Measurements from ENCODE around the gene RIC8B. TPM values are rescaled to one million over a fixed set of nuclear protein-coding genes. Genes with fewer than 3 reads are reported as not detected.

Gene RIC8B
- total and polyA plus RNA-seq, 4 donors, result 5.8 to 21.4 (median 12.1) TPM

DNA sequence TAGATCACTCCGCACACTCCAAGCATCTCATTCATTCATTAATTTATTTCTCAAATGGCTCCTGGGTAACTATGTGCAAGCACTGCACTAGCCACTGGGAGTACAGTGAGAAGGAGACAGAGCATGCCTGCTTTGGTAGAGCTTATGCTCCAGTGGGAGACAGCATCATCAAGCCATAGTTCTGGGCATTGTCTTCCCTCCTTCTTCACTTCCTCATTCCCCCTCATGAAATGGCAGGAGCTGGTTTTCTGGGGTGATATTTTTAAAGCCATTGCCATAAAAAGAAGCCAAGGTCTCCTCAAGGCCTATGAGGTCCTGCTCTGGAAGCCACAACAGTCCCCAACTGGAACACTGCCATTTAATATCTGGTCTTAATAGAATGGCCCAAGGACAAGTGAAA, 20.2 kb upstream of the RIC8B start:
- DNase-seq (no peak), ATAC-seq (ENCODE audit: low FRiP score) (no peak)
- Histone ChIP-seq H3K27ac (ENCODE audit: low read depth in 1 of 2, low read length in 2 of 2) (no peak overlapping the region), H3K4me1 (ENCODE audit: control insufficient read depth in 1 of 2, insufficient read depth in 2 of 2, low read length in 2 of 2) (no peaks in the 10 kb centered on the region), H3K36me3 (ENCODE audit: control insufficient read depth in 1 of 2, insufficient read depth in 2 of 2, low read length in 1 of 2) (no peaks in the 10 kb centered on the region), H3K4me3 (ENCODE audit: low read length in 2 of 2) (no peak overlapping the region), H3K9me3 (ENCODE audit: control insufficient read depth, low read length) (no peaks in the 10 kb centered on the region), H3K27me3 (ENCODE audit: control insufficient read depth in 1 of 2, insufficient read depth in 2 of 2, low read length in 1 of 2) (no peaks in the 10 kb centered on the region)
- WGBS, 2 donors, result 96 to 100% methylated on average over 1 of the region's 1 CpG
- intact Hi-C loops (cut with DNase I), result no loop called here

DNA sequence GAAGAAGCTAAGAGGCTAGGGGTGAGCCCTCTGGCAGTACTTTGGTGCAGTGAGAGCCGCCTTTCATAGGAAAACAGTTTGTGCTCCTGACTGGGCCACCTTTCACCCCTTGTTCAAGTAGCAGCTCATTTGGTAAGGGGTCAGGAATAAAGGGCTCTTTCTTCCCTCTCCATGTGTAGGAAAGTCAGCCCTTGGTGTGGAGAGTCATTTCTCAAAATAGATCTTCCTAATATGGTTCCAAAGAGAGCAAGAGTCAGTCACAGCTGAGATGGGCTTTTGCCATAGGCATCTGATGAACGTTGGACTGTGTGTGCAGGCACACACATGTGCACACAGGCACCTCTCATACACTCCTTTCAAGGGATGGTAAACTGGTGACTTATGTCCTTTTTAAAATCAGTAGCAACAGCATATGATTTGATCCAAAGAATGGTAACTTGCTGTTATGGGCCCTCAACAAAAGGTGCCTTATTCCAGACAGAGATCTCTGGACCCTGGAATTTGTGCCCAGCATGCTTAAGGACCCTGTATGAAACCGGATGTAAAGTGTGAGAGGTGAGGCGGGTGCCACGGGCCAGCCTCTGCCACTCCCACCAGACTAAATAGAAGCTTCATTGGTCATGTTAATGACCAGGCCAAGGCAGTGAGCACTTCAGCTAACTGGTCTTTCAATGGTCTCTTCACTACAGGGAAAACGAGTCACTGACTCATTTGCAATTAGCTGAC, 16.7 kb upstream of the RIC8B start:
- intact Hi-C loops (cut with DNase I), result no loop called here
- WGBS, 2 donors, result 73 to 74% methylated on average over 6 of the region's 6 CpGs
- Histone ChIP-seq H3K9me3 (ENCODE audit: control insufficient read depth, low read length) (no peaks in the 10 kb centered on the region), H3K36me3 (ENCODE audit: control insufficient read depth in 1 of 2, insufficient read depth in 2 of 2, low read length in 1 of 2) (no peaks in the 10 kb centered on the region), H3K27ac (ENCODE audit: low read depth in 1 of 2, low read length in 2 of 2) (no peak overlapping the region), H3K4me1 (ENCODE audit: control insufficient read depth in 1 of 2, insufficient read depth in 2 of 2, low read length in 2 of 2) (no peaks in the 10 kb centered on the region), H3K27me3 (ENCODE audit: control insufficient read depth in 1 of 2, insufficient read depth in 2 of 2, low read length in 1 of 2) (no peaks in the 10 kb centered on the region), H3K4me3 (ENCODE audit: low read length in 2 of 2) (no peak overlapping the region)
- no peak for DNase-seq
- ATAC-seq (ENCODE audit: low FRiP score), result peak; percentile 11

DNA sequence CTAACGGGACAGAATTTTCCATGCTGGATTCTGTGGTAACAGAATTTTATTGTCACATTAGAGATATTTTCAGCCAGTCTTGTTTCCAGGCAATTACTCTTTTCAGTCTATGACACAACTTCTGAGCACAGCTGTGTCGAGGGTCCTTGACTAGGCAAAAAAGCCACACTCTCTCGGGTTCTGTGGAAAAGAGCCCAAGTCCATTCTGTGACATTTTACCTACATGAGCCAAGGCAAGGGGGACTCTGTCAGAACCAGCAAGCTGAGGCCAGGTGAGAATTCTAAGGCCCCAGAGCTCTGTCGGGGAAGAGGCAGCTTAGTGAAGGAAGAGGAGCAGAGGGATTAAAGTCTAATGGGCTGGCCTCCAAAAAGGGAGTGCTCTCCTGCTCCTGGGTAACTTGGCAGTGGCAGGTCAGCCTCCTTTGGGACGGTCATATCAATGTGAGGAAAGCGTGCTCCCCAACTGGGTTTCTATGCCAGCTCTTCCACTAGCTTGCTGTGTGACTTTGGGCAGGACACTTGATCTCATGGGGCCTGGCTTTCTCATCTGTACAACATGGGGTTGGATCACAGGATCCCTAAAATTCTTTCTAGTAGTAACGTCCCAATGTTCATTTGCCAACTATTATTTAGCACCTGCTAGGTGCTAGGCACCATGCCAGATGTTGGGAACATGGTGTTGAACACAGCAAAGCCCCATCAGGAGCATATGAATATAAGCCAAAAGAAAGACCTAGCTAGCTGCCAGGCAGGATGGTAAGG, 16.0 kb upstream of the RIC8B start:
- H3K27ac ChIP-seq (ENCODE audit: low read depth in 1 of 2, low read length in 2 of 2), result no peak overlapping the region

DNA sequence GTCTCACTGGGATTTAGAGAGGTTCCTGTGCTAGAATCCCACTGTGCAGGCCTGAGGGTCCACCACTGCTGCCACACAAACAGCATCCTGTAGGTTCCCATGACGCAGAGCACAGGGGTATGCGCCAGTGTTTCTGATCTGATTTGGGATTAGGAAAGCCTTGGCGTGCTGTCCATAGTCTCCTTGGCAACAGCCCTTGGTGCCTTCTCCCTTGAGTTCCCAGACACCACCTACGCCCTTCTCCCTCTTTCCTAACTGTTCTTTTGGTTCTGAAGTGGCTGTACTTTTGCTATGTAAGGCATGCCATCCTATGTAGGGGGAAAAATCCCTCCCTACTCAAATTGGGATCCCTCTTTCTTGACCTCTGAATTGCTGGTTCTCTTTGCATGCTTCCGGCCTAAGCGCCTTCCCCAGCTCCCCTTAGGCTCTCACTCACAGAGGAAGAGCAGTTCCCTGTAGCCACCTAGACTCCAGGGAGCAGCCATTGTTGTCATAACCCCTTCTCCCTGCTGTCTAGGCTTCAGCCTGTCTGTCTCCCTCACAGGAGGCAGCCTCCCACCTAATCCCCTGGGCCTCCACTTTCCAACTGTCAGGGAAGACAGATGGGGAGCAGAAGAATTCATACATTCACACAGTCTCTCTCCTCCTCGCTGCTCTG, 14.8 kb upstream of the RIC8B start:
- ATAC-seq (ENCODE audit: low FRiP score) (peak; percentile 67), DNase-seq (peak in 1 of 2 donors; percentile 56)
- peak overlapping the region in 1 of 2 donors; percentile 55 for H3K27ac ChIP-seq (ENCODE audit: low read depth in 1 of 2, low read length in 2 of 2)
- 58 to 68% methylated on average over 7 of the region's 7 CpGs for WGBS, 2 donors
- no peaks in the 10 kb centered on the region for H3K4me1 ChIP-seq (ENCODE audit: control insufficient read depth in 1 of 2, insufficient read depth in 2 of 2, low read length in 2 of 2)
- no peaks in the 10 kb centered on the region for H3K27me3 ChIP-seq (ENCODE audit: control insufficient read depth in 1 of 2, insufficient read depth in 2 of 2, low read length in 1 of 2)
- H3K4me3 ChIP-seq (ENCODE audit: low read length in 2 of 2), result no peak overlapping the region
- intact Hi-C loops (cut with DNase I), result no loop called here
- no peaks in the 10 kb centered on the region for H3K9me3 ChIP-seq (ENCODE audit: control insufficient read depth, low read length)
- H3K36me3 ChIP-seq (ENCODE audit: control insufficient read depth in 1 of 2, insufficient read depth in 2 of 2, low read length in 1 of 2), result no peaks in the 10 kb centered on the region

More for the DNA sequence above, 16.0 kb upstream of the RIC8B start:
- no peak overlapping the region for H3K4me3 ChIP-seq (ENCODE audit: low read length in 2 of 2)
- ATAC-seq (ENCODE audit: low FRiP score), result no peak
- no peaks in the 10 kb centered on the region for H3K36me3 ChIP-seq (ENCODE audit: control insufficient read depth in 1 of 2, insufficient read depth in 2 of 2, low read length in 1 of 2)
- no peaks in the 10 kb centered on the region for H3K4me1 ChIP-seq (ENCODE audit: control insufficient read depth in 1 of 2, insufficient read depth in 2 of 2, low read length in 2 of 2)
- DNase-seq, result no peak
- no peaks in the 10 kb centered on the region for H3K27me3 ChIP-seq (ENCODE audit: control insufficient read depth in 1 of 2, insufficient read depth in 2 of 2, low read length in 1 of 2)
- WGBS, 2 donors, result 67 to 68% methylated on average over 7 of the region's 7 CpGs
- no peaks in the 10 kb centered on the region for H3K9me3 ChIP-seq (ENCODE audit: control insufficient read depth, low read length)
- intact Hi-C loops (cut with DNase I), result no loop called here

DNA sequence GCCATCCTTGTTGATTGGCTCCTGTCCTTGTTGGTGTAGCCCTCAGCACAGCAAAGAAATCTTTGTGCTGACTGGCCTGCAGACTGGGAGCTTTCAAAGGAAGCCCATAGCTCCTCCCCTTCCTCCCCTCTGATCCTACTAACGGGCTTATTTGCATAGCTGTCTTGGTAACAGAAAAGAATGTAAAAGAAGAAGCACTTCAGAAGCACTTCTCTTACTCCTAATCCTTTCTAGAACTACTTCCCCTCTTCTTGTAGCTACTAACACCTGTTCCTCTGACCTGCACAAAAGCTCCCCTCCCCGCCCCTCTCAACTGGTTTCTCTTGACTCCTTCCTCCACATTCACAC, 14.3 kb upstream of the RIC8B start:
- H3K4me1 ChIP-seq (ENCODE audit: control insufficient read depth in 1 of 2, insufficient read depth in 2 of 2, low read length in 2 of 2), result no peaks in the 10 kb centered on the region
- H3K4me3 ChIP-seq (ENCODE audit: low read length in 2 of 2), result no peak overlapping the region
- no peaks in the 10 kb centered on the region for H3K36me3 ChIP-seq (ENCODE audit: control insufficient read depth in 1 of 2, insufficient read depth in 2 of 2, low read length in 1 of 2)
- intact Hi-C loops (cut with DNase I), result no loop called here
- H3K27ac ChIP-seq (ENCODE audit: low read depth in 1 of 2, low read length in 2 of 2), result no peak overlapping the region
- 46 to 52% methylated on average over 2 of the region's 2 CpGs for WGBS, 2 donors
- no peaks in the 10 kb centered on the region for H3K9me3 ChIP-seq (ENCODE audit: control insufficient read depth, low read length)
- no peaks in the 10 kb centered on the region for H3K27me3 ChIP-seq (ENCODE audit: control insufficient read depth in 1 of 2, insufficient read depth in 2 of 2, low read length in 1 of 2)
- DNase-seq (peak in 1 of 2 donors; percentile 49), ATAC-seq (ENCODE audit: low FRiP score) (no peak)

DNA sequence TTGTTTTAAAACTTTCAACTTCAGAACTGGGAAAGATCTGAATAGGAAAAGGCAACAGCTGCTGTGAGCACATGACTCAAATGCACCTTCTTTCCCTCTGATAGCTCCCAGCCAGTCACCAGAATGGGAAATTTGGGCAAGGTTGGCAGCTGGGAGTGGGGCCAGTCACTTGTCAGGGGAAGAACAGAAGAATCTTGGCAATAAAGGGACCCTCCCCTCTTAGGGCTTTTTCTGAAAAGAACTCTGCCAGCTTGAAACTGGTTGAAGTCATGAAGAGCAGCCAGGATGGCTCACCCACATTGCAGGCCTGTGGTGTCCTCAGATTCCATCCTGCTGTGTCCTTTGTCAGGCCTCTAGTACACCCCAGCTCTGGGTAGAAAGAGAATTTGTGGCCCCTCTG, 10.3 kb upstream of the RIC8B start:
- H3K9me3 ChIP-seq (ENCODE audit: control insufficient read depth, low read length), result no peaks in the 10 kb centered on the region
- no peaks in the 10 kb centered on the region for H3K36me3 ChIP-seq (ENCODE audit: control insufficient read depth in 1 of 2, insufficient read depth in 2 of 2, low read length in 1 of 2)
- DNase-seq, result no peak
- no peak overlapping the region for H3K27ac ChIP-seq (ENCODE audit: low read depth in 1 of 2, low read length in 2 of 2)
- H3K4me1 ChIP-seq (ENCODE audit: control insufficient read depth in 1 of 2, insufficient read depth in 2 of 2, low read length in 2 of 2), result peaks cover 2 to 6% of the 10 kb centered on the region in 2 donors
- no peak overlapping the region for H3K4me3 ChIP-seq (ENCODE audit: low read length in 2 of 2)
- intact Hi-C loops (cut with DNase I), result no loop called here
- ATAC-seq (ENCODE audit: low FRiP score), result no peak
- no peaks in the 10 kb centered on the region for H3K27me3 ChIP-seq (ENCODE audit: control insufficient read depth in 1 of 2, insufficient read depth in 2 of 2, low read length in 1 of 2)

DNA sequence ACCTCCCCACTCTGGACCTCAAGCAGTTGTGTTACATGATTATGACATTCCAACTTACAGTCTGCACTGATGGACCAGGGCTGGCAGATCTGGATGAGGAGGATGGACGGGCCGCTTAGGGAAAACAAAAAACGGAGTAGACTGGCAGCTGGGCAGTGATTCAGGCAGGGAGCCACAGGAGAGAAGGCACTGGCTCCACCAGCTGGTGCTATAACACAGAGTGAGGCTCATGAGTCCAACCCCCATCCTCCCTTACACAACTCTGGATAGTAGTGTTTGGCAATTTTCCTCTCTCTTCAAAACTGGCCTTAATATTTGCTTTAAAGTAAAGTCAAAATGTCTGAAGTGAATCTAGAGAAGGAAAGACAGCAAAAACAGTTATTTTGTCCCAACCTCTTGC, 9.7 kb upstream of the RIC8B start:
- ATAC-seq (ENCODE audit: low FRiP score) (no peak), DNase-seq (peak in 1 of 2 donors; percentile 54)
- no peaks in the 10 kb centered on the region for H3K9me3 ChIP-seq (ENCODE audit: control insufficient read depth, low read length)
- peaks cover 2 to 6% of the 10 kb centered on the region in 2 donors for H3K4me1 ChIP-seq (ENCODE audit: control insufficient read depth in 1 of 2, insufficient read depth in 2 of 2, low read length in 2 of 2)
- no peak overlapping the region for H3K4me3 ChIP-seq (ENCODE audit: low read length in 2 of 2)
- no peak overlapping the region for H3K27ac ChIP-seq (ENCODE audit: low read depth in 1 of 2, low read length in 2 of 2)
- no peaks in the 10 kb centered on the region for H3K36me3 ChIP-seq (ENCODE audit: control insufficient read depth in 1 of 2, insufficient read depth in 2 of 2, low read length in 1 of 2)
- 7 to 10% methylated on average over 3 of the region's 3 CpGs for WGBS, 2 donors
- H3K27me3 ChIP-seq (ENCODE audit: control insufficient read depth in 1 of 2, insufficient read depth in 2 of 2, low read length in 1 of 2), result no peaks in the 10 kb centered on the region
- intact Hi-C loops (cut with DNase I), result no loop called here

DNA sequence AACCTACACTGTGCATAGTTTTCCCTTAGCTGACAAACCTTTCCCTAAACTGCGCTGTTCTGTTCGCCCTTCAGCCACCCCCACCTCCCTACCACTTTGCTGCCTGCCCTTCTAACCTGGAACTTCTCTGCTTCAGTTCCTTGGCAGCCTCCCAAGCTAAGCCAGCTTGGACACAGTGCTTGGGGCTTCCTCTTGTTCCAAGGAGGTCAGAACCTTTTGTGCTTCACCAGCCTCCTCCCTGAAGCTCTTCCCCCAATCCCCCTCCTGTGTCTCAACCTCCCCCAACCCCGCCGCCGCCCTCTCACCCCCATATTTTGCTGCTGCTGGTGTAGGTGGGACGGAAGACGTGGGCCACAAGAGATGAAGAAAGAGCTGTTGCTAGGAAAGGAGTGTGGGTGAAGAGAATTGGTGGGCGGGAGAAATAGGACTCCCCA, 8.1 kb upstream of the RIC8B start:
- H3K27ac ChIP-seq (ENCODE audit: low read depth in 1 of 2, low read length in 2 of 2), result no peak overlapping the region
- H3K9me3 ChIP-seq (ENCODE audit: control insufficient read depth, low read length), result no peaks in the 10 kb centered on the region
- ATAC-seq (ENCODE audit: low FRiP score), result no peak
- DNase-seq, result no peak
- intact Hi-C loops (cut with DNase I), result no loop called here
- WGBS, 2 donors, result 63 to 67% methylated on average over 8 of the region's 8 CpGs
- peaks cover 2 to 9% of the 10 kb centered on the region in 2 donors for H3K4me1 ChIP-seq (ENCODE audit: control insufficient read depth in 1 of 2, insufficient read depth in 2 of 2, low read length in 2 of 2)
- no peaks in the 10 kb centered on the region for H3K27me3 ChIP-seq (ENCODE audit: control insufficient read depth in 1 of 2, insufficient read depth in 2 of 2, low read length in 1 of 2)
- H3K4me3 ChIP-seq (ENCODE audit: low read length in 2 of 2), result no peak overlapping the region
- no peaks in the 10 kb centered on the region for H3K36me3 ChIP-seq (ENCODE audit: control insufficient read depth in 1 of 2, insufficient read depth in 2 of 2, low read length in 1 of 2)
